Brain microvascular endothelial cell (primary cell): ENCODE results near the gene PHF23.

Experiments
- DNase-seq: peaks from one replicate; pipeline ENCODE4 v3.0.0-alpha.2; 2020
- H3K27ac ChIP-seq: fragments of 250-450 bp; sonication (Bioruptor Pico); 2 replicates; pipeline ENCODE4 v1.5.1; 2020; ENCODE audit warnings: mild to moderate bottlenecking, moderate library complexity
- H3K27me3 ChIP-seq: fragments of 250-450 bp; sonication (Bioruptor Pico); replicated peaks from 2 replicates; pipeline ENCODE4 v1.5.1; 2020; ENCODE audit warnings: mild to moderate bottlenecking
- H3K36me3 ChIP-seq: fragments of 250-450 bp; sonication (Bioruptor Pico); replicated peaks from 2 replicates; pipeline ENCODE4 v1.5.1; 2020; ENCODE audit warnings: mild to moderate bottlenecking
- H3K4me3 ChIP-seq: 2 replicates; pipeline ENCODE4 v1.5.1; 2011; ENCODE audit warnings: low read depth, mild to moderate bottlenecking, control low read depth, low read length, moderate library complexity
- CTCF ChIP-seq: IDR thresholded peaks from 2 replicates; pipeline ENCODE4 v1.5.1; 2011; ENCODE audit warnings: low read depth, mild to moderate bottlenecking, moderate library complexity, low read length, control low read depth, inconsistent platforms; ENCODE audit errors: missing control alignments
- in situ Hi-C: cut with HindIII; loops from 2 replicates; pipeline ENCODE4 v1.10.0; 2017; ENCODE audit warnings: low sequenced_read_pairs, low pct_ligation_motif_present

PHF23 gene

DNA sequence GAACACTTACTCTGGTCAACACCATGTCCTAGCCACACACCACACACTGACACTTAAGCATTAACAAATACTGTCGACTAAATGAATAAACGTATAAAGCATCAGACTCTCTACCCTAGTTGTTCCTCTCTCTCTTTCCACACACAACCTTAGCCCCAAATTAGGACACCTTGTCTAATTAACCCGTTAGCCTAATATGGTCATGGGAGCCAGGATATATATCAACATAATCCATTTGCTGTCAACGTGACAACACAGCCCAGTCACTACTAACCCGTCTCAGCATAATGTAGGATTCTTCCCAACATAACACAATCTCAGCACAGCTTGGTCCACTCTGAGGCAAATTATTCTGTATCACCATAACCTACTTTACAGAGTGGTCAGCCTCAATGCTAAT, 7.1 kb downstream of the PHF23 start:
- no peaks in the 10 kb centered on the region for H3K27me3 ChIP-seq
- H3K4me3 ChIP-seq, result no peak overlapping the region
- no peak for DNase-seq
- no peak for TF ChIP-seq CTCF
- H3K27ac ChIP-seq, result no peak overlapping the region
- in situ Hi-C loops, result no loop called here
- H3K36me3 ChIP-seq, result peaks cover 42% of the 10 kb centered on the region

DNA sequence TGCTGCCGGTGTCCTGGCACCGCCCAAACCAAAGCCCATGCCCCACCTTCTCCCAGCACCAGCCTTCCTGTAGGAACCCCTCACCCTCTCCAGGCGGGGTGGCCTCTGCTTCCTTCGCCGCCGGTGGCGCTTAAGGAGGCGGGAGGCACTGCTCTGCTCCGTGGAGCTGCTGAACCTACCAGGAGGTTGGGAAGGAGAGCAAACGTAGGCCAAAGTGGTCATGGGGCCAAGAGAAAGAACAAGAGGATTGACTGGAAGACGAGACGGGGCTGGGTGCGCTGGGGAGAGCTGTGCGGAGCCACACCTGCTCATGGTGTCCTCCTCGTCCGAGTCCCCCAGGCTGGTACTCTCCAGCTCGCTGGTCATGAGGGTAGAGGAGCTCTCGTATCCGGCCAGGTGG, 9.8 kb downstream of the PHF23 start:
- in situ Hi-C loops, result no loop called here
- Histone ChIP-seq H3K27ac (no peak overlapping the region), H3K4me3 (no peak overlapping the region), H3K36me3 (peaks cover 40% of the 10 kb centered on the region), H3K27me3 (no peaks in the 10 kb centered on the region)
- DNase-seq, result no peak
- no peak for TF ChIP-seq CTCF

GRCh38 chr17:7228920-7229319, 10.3 kb downstream of the PHF23 start:
- in situ Hi-C loops, result no loop called here
- no peak for DNase-seq
- TF ChIP-seq CTCF, result no peak
- Histone ChIP-seq H3K27ac (no peak overlapping the region), H3K4me3 (no peak overlapping the region), H3K36me3 (peaks cover 43% of the 10 kb centered on the region), H3K27me3 (no peaks in the 10 kb centered on the region)

DNA sequence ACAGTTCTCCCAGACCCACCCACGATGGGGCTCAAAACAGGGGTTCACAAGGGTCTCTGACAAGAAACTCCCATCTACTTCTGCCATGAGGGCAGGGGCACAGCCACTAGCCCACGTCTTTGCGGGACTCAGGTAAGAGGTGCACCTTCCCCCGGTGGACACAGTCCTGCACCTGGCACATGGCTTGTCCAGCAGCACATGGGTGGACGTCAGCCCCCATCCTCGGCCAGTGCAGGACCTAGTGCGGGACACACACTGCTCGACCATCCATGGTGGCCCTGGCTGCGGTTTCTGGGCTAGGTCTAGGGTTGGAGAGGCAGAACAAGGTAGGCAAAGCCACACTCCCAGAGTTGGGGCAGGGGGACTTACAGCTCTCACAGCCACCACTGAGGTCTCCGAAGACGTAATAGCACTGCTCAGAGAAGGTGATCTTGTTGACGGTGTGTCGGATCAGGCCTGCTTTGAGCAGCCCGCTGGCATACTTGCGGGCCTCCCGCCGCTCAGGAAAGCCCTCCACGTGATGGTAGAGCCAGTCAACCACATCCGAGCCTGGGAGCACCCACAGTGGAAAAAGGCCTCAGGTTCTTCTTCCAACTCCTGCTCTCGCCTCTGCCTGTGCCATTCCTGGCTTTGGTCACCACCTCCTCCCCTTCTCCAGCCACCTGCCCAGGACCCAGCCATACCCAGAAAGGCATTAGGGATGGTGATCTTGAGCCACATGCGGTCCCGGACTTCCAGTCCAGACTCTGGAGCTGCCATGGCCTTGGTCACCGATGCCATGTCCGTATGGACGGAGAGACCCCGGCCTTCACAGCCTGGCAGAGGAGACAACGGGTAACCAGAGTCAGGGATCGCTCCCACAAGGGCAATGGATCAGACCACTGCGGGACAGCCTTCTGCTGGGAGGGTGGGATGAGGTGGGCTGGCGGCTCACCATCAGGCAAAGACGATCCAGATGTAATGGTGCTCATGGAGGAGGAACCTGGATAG, 12.2 kb downstream of the PHF23 start:
- Histone ChIP-seq H3K36me3 (peaks cover 62% of the 10 kb centered on the region), H3K4me3 (no peak overlapping the region), H3K27me3 (no peaks in the 10 kb centered on the region), H3K27ac (no peak overlapping the region)
- DNase-seq, result no peak
- in situ Hi-C loops, result no loop called here
- no peak for TF ChIP-seq CTCF

DNA sequence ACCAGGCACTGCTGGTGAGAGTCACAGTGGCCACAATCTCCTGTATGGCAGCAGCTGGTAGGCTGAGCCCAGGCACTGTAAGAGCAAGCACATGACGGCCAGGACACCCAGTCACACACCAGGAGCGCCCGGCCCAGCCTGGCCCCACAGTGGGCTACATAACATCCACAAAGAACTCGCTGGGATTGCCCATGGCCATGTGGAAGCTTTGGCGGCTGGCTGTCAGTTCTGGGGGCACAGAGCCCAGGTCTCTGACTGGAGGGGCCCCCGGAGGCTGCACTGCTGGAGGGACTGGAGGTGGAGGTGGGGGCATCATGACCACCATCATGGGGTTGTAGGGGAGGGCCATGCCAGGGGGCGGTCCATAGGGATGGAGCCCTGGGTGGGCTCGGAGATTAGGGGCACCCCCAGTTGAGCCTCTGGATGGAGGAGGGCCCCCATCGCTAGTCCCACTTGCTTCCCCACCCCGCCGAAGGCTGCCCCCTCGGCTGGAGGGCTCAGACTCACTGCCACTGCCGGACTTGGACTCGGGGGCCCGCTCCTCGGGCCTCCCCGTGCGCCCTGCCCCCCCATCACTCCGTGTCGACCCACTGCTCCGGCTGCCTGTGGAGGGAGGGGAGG, 13.4 kb downstream of the PHF23 start:
- Histone ChIP-seq H3K4me3 (no peak overlapping the region), H3K27ac (no peak overlapping the region), H3K27me3 (no peaks in the 10 kb centered on the region), H3K36me3 (peaks cover 69% of the 10 kb centered on the region)
- no peak for DNase-seq
- no peak for TF ChIP-seq CTCF
- in situ Hi-C loops, result no loop called here
